Loucy (cell line): ENCODE data around the gene ACAA1.

ENCODE experiments used
- H2AFZ ChIP-seq: fragments of 200-600 bp; sonication (generic); 2 replicates; pipeline ENCODE4 v1.6.0; 2016; ENCODE audit warnings: antibody characterized with exemption, mild to moderate bottlenecking, low read length, moderate library complexity
- H3F3A ChIP-seq: fragments of 200-600 bp; 2 replicates; pipeline ENCODE4 v1.6.0; 2016; ENCODE audit warnings: antibody characterized with exemption, low read depth, mild to moderate bottlenecking
- H3K27me3 ChIP-seq: fragments of 200-600 bp; sonication (generic); 2 replicates; pipeline ENCODE4 v1.6.1; 2014; ENCODE audit warnings: low read length, mild to moderate bottlenecking; ENCODE audit not compliant: insufficient read depth, poor library complexity, severe bottlenecking
- H3K36me3 ChIP-seq: fragments of 200-600 bp; sonication (generic); 2 replicates; pipeline ENCODE4 v1.6.1; 2016; ENCODE audit warnings: low read length; ENCODE audit not compliant: insufficient read depth
- H3K4me1 ChIP-seq: fragments of 200-600 bp; sonication (generic); 2 replicates; pipeline ENCODE4 v1.5.1; 2014; ENCODE audit warnings: low read length, mild to moderate bottlenecking; ENCODE audit not compliant: insufficient read depth, poor library complexity, severe bottlenecking
- H3K4me2 ChIP-seq: fragments of 200-600 bp; sonication (generic); 2 replicates; pipeline ENCODE4 v1.6.0; 2014; ENCODE audit warnings: antibody characterized with exemption, low read length, low read depth, mild to moderate bottlenecking; ENCODE audit not compliant: poor library complexity, severe bottlenecking
- H3K4me3 ChIP-seq: fragments of 200-600 bp; sonication (generic); 2 replicates; pipeline ENCODE4 v1.5.1; 2014; ENCODE audit warnings: low read length, mild to moderate bottlenecking, mixed read lengths; ENCODE audit not compliant: poor library complexity, severe bottlenecking
- H3K79me2 ChIP-seq: fragments of 200-600 bp; sonication (generic); 2 replicates; pipeline ENCODE4 v1.6.1; 2014; ENCODE audit warnings: low read length; ENCODE audit not compliant: insufficient read depth
- H3K9ac ChIP-seq: fragments of 200-600 bp; sonication (generic); 2 replicates; pipeline ENCODE4 v1.6.0; 2014; ENCODE audit warnings: mild to moderate bottlenecking, low read depth, low read length, moderate library complexity; ENCODE audit not compliant: poor library complexity, severe bottlenecking
- H3K9me2 ChIP-seq: fragments of 200-600 bp; sonication (generic); replicated peaks from 2 replicates; pipeline ENCODE4 v1.6.1; 2016; ENCODE audit warnings: low read depth, low read length, mixed read lengths
- H3K9me3 ChIP-seq: fragments of 200-600 bp; sonication (generic); 2 replicates; pipeline ENCODE4 v1.6.1; 2014; ENCODE audit warnings: mild to moderate bottlenecking, antibody characterized with exemption, low read length, low read depth; ENCODE audit not compliant: insufficient read depth
- H4K20me1 ChIP-seq: fragments of 200-600 bp; sonication (generic); 2 replicates; pipeline ENCODE4 v1.6.0; 2014; ENCODE audit warnings: antibody characterized with exemption, low read length, mild to moderate bottlenecking; ENCODE audit not compliant: insufficient read depth, poor library complexity, severe bottlenecking
- EZH2phosphoT487 ChIP-seq: fragments of 200-600 bp; IDR thresholded peaks from 2 replicates; pipeline ENCODE4 v1.6.1; 2018; ENCODE audit warnings: antibody characterized with exemption, mild to moderate bottlenecking, moderate library complexity, borderline replicate concordance
- TF ChIP-seq, protein P1 (sequence below): fragments of 200-600 bp; sonication (generic); conservative IDR thresholded peaks from 2 replicates; pipeline ENCODE4 v1.5.1; 2014; ENCODE audit warnings: mild to moderate bottlenecking, antibody characterized with exemption, low read length

ACAA1 gene

DNA sequence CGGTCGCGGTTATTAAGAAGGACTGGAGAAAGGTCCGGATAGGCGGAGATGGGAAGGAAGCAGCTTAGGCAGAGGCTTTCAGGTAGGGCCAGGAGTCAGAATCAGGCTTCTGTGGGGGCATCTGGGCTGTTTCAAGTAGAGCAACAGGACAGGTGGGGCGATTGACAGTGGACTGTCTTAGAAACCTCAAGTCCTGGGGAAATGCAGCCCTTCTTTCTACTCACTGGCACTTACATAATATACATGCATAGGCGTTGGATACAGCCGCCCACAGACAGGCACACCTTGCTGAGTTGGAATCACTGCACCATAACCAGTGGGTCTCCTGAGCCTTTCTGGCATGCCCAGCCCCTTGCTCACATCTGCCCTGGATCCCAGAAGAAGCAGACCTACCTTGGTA, 2.3 kb upstream of the ACAA1 start:
- peaks cover 37% of the 10 kb centered on the region for H3K4me1 ChIP-seq
- TF ChIP-seq EZH2phosphoT487, result no peak
- TF ChIP-seq, protein P1, sequence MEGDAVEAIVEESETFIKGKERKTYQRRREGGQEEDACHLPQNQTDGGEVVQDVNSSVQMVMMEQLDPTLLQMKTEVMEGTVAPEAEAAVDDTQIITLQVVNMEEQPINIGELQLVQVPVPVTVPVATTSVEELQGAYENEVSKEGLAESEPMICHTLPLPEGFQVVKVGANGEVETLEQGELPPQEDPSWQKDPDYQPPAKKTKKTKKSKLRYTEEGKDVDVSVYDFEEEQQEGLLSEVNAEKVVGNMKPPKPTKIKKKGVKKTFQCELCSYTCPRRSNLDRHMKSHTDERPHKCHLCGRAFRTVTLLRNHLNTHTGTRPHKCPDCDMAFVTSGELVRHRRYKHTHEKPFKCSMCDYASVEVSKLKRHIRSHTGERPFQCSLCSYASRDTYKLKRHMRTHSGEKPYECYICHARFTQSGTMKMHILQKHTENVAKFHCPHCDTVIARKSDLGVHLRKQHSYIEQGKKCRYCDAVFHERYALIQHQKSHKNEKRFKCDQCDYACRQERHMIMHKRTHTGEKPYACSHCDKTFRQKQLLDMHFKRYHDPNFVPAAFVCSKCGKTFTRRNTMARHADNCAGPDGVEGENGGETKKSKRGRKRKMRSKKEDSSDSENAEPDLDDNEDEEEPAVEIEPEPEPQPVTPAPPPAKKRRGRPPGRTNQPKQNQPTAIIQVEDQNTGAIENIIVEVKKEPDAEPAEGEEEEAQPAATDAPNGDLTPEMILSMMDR, result no peak
- H3K79me2 ChIP-seq, result peaks cover 58% of the 10 kb centered on the region
- H3K36me3 ChIP-seq, result no peaks in the 10 kb centered on the region
- H2AFZ ChIP-seq, result peak overlapping the region; percentile 86
- H3K9ac ChIP-seq, result peak overlapping the region; percentile 83
- H4K20me1 ChIP-seq, result peaks cover 31% of the 10 kb centered on the region
- H3F3A ChIP-seq, result no peaks in the 10 kb centered on the region
- H3K9me3 ChIP-seq, result no peaks in the 10 kb centered on the region
- H3K4me2 ChIP-seq, result peak overlapping the region; percentile 89
- H3K4me3 ChIP-seq, result peak overlapping the region; percentile 81
- no peaks in the 10 kb centered on the region for H3K9me2 ChIP-seq
- H3K27me3 ChIP-seq, result no peaks in the 10 kb centered on the region

- Histone ChIP-seq H3K4me1 (peaks cover 42% of the 10 kb centered on the region), H4K20me1 (peaks cover 31% of the 10 kb centered on the region)
Measured at GRCh38 chr3:38138349-38139190, 1.6 kb upstream of the ACAA1 start, which contains the start of gene MYD88. Gene MYD88, plus strand, starts transcription at chr3:38138661. Its CDS starts 40 bp downstream, at chr3:38138701.

DNA sequence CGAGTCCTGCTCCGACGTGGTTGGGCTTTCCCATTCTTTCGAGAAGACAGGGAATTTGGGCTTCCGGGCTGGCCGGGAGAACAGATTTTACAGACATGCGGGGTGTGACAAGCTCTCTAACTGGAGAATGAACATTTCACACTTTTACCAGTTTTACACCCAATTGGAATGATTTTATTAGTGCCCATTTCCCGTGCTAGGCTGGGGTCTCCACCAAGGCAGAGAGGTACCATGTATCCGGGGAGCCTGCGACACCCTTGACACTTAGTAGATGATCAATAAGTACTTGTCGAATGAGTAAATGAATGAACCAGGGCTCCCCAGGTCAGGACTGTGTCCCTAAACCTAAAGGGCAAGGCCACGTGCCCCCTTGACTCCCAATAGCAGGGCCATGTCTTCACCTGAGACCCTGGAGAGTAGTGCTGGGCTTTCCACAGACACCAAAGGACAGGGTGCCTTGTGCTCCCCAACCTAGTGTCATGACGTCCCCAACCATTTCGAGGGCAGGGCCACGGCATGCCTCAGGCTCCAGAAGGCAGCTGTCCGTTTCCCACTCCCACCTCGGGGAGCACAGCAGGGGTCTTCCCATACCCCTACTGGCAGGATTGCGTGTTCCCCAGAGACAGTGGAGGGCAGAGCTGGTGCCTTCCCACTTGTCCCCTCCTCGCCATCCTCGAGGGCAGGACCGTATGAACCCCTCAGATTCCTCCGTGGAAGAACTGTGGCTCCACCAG, 855 bp upstream of the ACAA1 start:
- no peaks in the 10 kb centered on the region for H3K9me2 ChIP-seq
- H3K27me3 ChIP-seq, result no peaks in the 10 kb centered on the region
- peak overlapping the region; percentile 81 for H3K4me3 ChIP-seq
- peak overlapping the region; percentile 83 for H3K9ac ChIP-seq
- peak overlapping the region; percentile 89 for H3K4me2 ChIP-seq
- TF ChIP-seq EZH2phosphoT487, result no peak
- peaks cover 67% of the 10 kb centered on the region for H3K79me2 ChIP-seq
- no peaks in the 10 kb centered on the region for H3F3A ChIP-seq
- H4K20me1 ChIP-seq, result peaks cover 31% of the 10 kb centered on the region
- peak overlapping the region; percentile 86 for H2AFZ ChIP-seq
- H3K36me3 ChIP-seq, result no peaks in the 10 kb centered on the region
- H3K4me1 ChIP-seq, result peaks cover 45% of the 10 kb centered on the region
- no peaks in the 10 kb centered on the region for H3K9me3 ChIP-seq

More at GRCh38 chr3:38138349-38139190, 1.6 kb upstream of the ACAA1 start, which contains the start of gene MYD88:
- H3K79me2 ChIP-seq, result peaks cover 64% of the 10 kb centered on the region
- H3K4me2 ChIP-seq, result peak within 1 kb of the TSS; percentile 89
- H3K9ac ChIP-seq, result peak within 1 kb of the TSS; percentile 83
- H3K27me3 ChIP-seq, result no peaks in the 10 kb centered on the region
- peak within 1 kb of the TSS; percentile 86 for H2AFZ ChIP-seq
- H3K36me3 ChIP-seq, result no peaks in the 10 kb centered on the region
- H3K4me3 ChIP-seq, result peak within 1 kb of the TSS; percentile 81
- no peaks in the 10 kb centered on the region for H3K9me3 ChIP-seq
- no peaks in the 10 kb centered on the region for H3K9me2 ChIP-seq
- no peaks in the 10 kb centered on the region for H3F3A ChIP-seq
- no peak for TF ChIP-seq EZH2phosphoT487
- TF ChIP-seq, protein P1, result no peak
